ENCODE data around the gene ATP10D.

Gene ATP10D

GRCh38 chr4:47485047-47485692 is at the start of gene ATP10D:
ATP10D (plus strand) TSS chr4:47485275; CDS start chr4:47512541, 27,266 bp downstream.
- in situ Hi-C loops (cut with MboI; ENCODE audit: low sequenced_read_pairs): no loop called here

- in situ Hi-C loops (cut with MboI; ENCODE audit: low sequenced_read_pairs): no loop called here
Measured at GRCh38 chr4:47442980-47443379, 42.1 kb upstream of the ATP10D start.

DNA sequence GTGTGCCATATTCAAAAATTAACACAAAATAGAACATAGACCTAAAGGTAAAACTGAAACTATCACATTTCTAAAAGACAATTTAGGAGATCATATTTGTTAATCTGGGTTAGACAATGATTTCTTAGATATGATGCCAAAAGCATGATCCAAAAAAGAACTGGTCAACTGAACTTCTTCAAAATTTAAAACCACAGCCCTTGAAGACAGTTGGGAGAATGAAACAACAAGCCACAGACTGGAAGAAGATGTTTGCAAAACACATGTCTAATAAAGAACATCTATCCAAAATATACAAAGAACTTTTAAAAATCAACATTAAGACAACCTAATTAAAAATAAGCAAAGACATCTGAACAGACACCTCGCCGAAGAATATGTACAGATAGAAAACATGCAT is 41.0 kb upstream of the ATP10D start:
- in situ Hi-C loops (cut with MboI; ENCODE audit: low sequenced_read_pairs): no loop called here

DNA sequence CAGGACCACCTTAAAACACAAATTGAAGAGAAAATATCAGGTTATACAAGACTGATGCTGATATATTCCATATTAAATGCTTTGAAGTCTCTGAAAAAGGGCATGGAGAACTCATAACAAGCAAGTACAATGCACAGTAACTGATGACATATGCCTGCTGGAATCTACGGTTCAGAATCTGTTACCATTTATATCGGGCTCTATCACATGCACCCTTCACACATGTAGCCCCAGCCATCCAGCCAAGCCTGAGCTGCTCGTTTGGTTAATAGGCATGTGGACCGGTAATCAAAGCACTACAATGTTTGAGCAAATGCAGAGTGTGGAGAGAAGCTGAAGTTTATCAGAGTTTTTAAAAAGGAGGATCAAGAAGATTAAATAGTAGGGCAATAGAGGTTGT is 33.4 kb upstream of the ATP10D start:
- in situ Hi-C loops (cut with MboI; ENCODE audit: low sequenced_read_pairs): no loop called here

GRCh38 chr4:47462799-47463234 is 22.3 kb upstream of the ATP10D start:
- in situ Hi-C loops (cut with MboI; ENCODE audit: low sequenced_read_pairs): no loop called here

GRCh38 chr4:47463235-47463956 is 21.7 kb upstream of the ATP10D start, which contains the start of gene COMMD8:
COMMD8 (minus strand) TSS chr4:47463702; CDS start chr4:47463651, 51 bp downstream.
- in situ Hi-C loops (cut with MboI; ENCODE audit: low sequenced_read_pairs): no loop called here

DNA sequence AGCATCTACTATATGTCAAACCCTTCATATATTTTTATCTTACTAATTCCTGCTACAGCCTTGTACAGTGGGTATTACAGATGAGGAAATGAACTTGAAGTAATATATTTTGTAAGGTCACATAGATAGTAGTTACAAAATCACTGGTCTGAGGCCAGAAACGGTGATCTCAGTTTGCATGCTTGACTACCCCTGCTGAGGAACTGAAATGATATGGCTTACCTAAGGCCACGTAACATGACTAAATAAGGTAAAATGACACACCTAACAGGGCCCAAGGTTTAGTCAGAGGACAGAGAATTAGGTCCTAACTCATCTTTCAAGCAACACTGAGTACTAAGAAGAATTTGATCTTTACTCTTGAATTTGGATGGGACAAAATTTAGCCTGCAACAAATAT is 20.1 kb upstream of the ATP10D start:
- in situ Hi-C loops (cut with MboI; ENCODE audit: low sequenced_read_pairs): no loop called here

- in situ Hi-C loops (cut with MboI; ENCODE audit: low sequenced_read_pairs): no loop called here
Measured at GRCh38 chr4:47466056-47466785, 18.9 kb upstream of the ATP10D start.

- in situ Hi-C loops (cut with MboI; ENCODE audit: low sequenced_read_pairs): no loop called here
Measured at GRCh38 chr4:47468706-47469365, 16.2 kb upstream of the ATP10D start.

GRCh38 chr4:47469951-47470350 is 15.1 kb upstream of the ATP10D start:
- in situ Hi-C loops (cut with MboI; ENCODE audit: low sequenced_read_pairs): no loop called here

- in situ Hi-C loops (cut with MboI; ENCODE audit: low sequenced_read_pairs): no loop called here
Measured at GRCh38 chr4:47471064-47471463, 14.0 kb upstream of the ATP10D start.

- in situ Hi-C loops (cut with MboI; ENCODE audit: low sequenced_read_pairs): no loop called here
Measured at GRCh38 chr4:47471591-47471990, 13.5 kb upstream of the ATP10D start.

DNA sequence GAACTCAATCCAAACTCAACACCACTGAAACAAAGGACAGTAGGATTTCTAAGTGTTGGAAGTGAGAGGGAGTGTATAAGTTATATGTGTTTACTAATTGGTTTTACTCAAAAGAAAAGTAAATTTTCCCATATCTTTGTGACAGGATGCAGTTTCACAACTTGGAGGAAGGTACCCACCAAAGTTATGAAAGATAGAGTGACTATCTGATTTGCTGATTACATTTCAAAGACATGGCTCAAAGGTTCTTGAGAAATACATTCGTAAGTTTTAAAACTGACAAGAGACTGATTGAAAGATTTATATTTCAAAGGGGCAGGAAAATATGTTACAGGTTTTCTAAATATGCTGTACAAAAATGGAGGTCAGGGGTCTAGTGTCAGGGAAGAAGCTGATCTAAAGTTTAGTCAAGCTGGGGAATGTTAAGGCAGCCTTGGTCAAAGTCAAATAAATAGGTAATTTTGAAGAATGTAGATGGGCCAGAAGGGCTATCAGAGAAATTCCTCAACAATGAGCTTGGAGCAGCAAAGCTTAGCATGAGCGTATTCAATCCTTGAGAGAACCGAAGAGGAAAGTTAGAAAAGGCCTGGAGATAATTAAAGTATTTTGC is 11.8 kb upstream of the ATP10D start:
- in situ Hi-C loops (cut with MboI; ENCODE audit: low sequenced_read_pairs): no loop called here

DNA sequence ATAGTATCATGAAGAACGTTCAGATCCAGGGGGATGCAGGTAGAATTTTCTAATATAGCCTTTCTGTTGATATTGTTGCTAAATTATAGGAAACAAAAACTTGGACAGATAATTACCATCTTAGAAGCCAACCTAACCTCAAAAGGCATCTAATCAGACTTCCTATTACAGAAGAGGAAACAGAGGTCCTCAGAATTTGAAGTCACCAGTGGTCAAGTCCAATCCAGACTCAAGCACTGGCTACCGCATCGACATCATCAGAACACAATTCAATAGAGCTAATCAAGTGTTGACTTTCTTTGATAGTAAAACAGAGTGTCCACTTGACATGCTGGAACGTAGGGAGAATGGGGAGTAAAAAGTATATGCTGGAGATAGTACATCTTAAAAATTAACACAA is 10.3 kb upstream of the ATP10D start:
- in situ Hi-C loops (cut with MboI; ENCODE audit: low sequenced_read_pairs): no loop called here

DNA sequence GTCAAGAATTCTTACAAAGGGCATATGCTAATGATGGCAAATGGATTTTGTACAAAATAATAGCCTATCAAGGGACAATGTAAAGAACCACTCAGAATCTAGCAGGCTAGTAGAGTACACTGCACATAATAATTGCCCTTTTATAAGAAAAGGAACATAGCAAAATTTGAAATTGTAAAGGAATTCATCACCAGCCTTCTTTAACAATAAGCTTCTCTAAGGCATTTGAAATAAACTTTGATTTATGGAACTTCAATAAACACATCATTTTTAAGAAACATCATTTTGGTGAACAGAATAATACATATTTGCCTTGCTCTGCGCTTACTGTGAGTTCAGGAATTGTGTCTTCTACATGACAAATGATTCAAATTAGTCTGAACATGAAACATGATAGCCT is 9.7 kb upstream of the ATP10D start:
- in situ Hi-C loops (cut with MboI; ENCODE audit: low sequenced_read_pairs): no loop called here

GRCh38 chr4:47478804-47479203 is 6.3 kb upstream of the ATP10D start:
- in situ Hi-C loops (cut with MboI; ENCODE audit: low sequenced_read_pairs): no loop called here

GRCh38 chr4:47482326-47482725 is 2.7 kb upstream of the ATP10D start:
- in situ Hi-C loops (cut with MboI; ENCODE audit: low sequenced_read_pairs): no loop called here

DNA sequence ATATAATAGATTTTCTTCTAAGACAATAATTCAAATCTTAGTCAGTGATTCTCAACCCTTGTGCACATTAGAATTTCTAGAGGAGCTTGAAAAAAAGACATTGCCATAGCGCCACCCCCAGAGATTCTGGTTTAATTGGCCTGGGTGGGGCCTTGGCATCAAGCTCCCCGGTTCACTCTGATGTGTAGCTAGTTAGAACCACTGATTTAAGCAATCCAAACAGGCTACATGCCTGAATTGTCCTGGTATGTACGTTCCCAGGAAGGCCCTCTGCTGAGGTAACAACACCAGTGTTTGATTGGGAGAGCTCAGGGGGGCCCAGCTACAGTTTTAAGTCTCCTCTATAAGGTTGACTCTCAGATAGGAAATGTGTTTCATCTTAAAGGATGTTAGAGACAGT is 1.3 kb upstream of the ATP10D start:
- in situ Hi-C loops (cut with MboI; ENCODE audit: low sequenced_read_pairs): no loop called here

- in situ Hi-C loops (cut with MboI; ENCODE audit: low sequenced_read_pairs): no loop called here
Measured at GRCh38 chr4:47484168-47484567, 907 bp upstream of the ATP10D start.

DNA sequence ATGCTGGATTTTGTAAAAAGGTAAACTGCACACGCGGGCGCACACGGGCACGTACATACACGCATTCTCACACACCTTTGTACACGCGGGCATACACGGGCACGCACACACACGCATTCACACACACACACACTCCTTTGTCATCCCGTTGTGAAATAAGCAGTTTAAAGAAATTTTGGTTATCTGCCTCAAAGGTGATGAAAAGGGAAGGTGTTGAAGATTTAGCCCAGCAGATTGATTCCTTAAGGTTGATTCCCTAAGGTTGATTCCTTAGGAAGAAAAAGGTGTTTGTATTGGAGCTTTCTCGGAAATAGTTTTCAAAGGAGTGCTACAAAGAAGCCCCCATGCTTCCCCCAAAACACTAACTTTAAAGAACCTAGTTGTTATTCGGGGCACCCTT is 693 bp downstream of the ATP10D start:
- in situ Hi-C loops (cut with MboI; ENCODE audit: low sequenced_read_pairs): no loop called here

GRCh38 chr4:47486231-47486673 is 1.2 kb downstream of the ATP10D start:
- in situ Hi-C loops (cut with MboI; ENCODE audit: low sequenced_read_pairs): no loop called here

All from hTERT RPE-1 (cell line).